GM23248 (cell line): Measurements from ENCODE around the gene ITGA1.

ENCODE experiments used
- EZH2 ChIP-seq: fragments of 200-600 bp; sonication (generic); IDR thresholded peaks from 2 replicates; pipeline ENCODE4 v1.6.1; 2018; ENCODE audit warnings: antibody characterized with exemption, mild to moderate bottlenecking; ENCODE audit not compliant: insufficient read depth, poor library complexity, severe bottlenecking
- EZH2phosphoT487 ChIP-seq: fragments of 200-600 bp; sonication (generic); IDR thresholded peaks from 2 replicates; pipeline ENCODE4 v1.6.1; 2018; ENCODE audit warnings: antibody characterized with exemption, moderate library complexity, mild to moderate bottlenecking, low read depth; ENCODE audit not compliant: insufficient read depth

- no peak for TF ChIP-seq EZH2
- no peak for TF ChIP-seq EZH2phosphoT487
These were observed 19.8 kb upstream of the ITGA1 start for GRCh38 chr5:52767766-52768480.
